Dedifferentiated amniotic fluid mesenchymal stem cell (primary cell): ENCODE measurements around the gene SNED1.

Experiments
- DNase-seq: peaks from one replicate; pipeline ENCODE4 v3.0.0-alpha.2; 2016; ENCODE audit errors: extremely low spot score

SNED1 gene

GRCh38 chr2:241067501-241068135 lies 69.2 kb downstream of the SNED1 start:
- no peak for DNase-seq

DNA sequence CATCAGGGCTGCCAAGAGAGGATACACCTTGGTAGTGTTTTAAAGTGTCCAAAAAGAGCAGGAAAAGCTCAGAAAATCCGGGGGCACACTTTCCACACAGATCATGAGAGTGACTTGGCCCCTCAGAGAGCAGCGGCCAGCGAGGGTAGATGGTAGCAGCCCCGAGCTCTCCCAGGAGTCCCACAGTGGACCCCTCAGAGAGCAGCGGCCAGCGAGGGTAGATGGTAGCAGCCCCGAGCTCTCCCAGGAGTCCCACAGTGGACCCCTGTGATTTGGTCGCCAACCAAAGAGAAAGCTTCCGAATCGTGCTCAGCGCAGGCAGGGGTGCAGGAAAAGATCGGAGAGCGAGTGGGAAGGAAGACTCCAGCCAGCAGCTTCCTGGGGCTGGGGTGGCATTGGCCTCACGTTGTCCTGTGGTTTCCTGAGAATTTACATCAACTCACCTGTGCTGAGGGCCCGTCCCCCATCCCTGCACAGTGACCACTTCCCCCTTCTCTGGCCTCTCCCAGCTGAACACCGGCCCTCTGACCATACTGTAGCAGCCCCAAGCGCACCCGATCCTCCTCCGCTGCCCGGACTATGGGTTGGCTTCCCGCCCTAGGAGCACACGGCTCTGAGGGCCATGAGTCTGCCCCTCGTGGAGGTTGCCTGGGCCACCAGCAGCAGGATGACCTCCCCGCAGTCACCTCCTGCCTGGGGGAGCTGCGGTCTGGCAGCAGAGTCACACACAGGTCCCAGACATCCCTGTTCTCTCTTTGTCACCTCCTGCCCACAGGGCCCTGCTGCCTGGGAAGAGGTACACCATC lies 69.9 kb downstream of the SNED1 start:
- DNase-seq = no peak

DNA sequence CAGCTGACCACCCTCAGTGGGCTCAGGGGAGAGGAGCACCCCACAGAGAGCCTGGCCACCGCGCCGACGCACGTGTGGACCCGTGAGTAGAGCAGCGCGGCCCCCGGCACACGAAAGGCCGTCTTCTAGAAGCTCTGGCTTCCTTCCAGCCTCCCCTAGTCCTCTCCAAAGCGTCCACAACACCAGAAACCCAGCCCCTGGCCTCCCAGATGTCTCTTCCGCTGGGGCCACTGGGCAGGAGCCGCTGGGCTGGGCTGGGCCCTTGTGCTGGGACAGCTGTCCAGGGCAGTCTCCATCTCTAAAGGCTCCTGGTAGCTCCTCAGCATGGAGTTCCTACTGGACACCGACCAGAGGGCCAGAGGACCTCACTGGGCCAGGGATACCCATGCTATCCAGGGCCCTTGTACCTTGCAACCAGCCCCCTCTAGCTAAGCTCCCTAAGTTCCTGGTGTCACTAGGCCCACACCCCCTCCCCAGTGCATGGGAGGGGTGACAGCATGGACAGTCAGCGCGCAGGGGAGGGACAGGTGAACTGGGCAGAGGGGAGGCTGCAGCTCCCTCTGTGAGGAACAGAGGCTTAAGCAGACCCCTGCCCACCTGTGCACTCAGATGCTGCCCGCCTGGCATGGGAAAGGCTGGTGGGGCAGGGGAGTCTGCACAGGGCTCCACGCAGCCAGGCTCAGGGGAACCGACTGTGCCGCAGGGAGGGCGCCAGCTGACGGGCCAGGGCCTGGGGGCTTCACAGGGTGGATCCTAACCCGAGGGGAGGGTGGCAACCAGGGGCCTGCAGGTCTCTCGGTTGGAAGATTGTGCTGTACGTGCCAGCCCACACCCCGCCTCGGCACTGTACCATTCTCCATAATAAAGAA lies 70.8 kb downstream of the SNED1 start:
- no peak for DNase-seq

DNA sequence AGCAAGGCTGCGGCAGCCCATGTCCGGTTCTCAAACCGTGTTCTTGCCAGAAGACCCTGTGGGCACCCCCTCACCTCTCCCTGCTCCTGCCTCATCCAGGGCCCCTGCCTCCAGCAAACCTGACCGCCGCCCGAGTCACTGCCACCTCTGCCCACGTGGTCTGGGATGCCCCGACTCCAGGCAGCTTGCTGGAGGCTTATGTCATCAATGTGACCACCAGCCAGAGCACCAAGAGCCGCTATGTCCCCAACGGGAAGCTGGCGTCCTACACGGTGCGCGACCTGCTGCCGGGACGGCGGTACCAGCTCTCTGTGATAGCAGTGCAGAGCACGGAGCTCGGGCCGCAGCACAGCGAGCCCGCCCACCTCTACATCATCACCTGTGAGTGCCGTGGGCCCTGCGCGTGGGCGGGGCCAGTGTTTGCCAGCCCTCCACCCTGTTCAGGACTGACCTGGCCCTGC lies 71.4 kb downstream of the SNED1 start:
- DNase-seq = no peak

GRCh38 chr2:241070361-241070760 lies 71.9 kb downstream of the SNED1 start:
- no peak for DNase-seq

GRCh38 chr2:241070811-241071676 lies 72.6 kb downstream of the SNED1 start:
- DNase-seq = no peak

- DNase-seq = no peak
Measured at GRCh38 chr2:241071677-241072111, 73.3 kb downstream of the SNED1 start.

DNA sequence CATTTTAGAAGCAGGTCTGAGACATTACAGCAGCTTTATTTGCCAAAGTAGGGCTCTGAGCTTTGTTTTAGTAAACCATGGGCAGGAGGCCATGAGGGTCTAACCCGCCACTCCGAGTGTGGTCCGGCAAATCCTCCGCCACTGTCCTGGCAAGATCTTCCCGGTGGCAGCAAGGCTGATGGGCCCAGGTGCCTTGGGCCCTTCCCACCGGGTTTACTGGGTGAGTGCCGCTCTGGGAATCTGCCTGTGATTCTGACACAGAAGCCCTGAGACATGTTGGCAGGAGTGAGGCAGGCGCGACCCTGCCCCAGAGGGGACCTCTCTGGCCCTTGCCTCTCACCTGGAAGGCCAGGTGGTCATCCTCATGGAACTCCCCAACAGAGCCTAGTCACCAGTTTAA lies 73.7 kb downstream of the SNED1 start:
- DNase-seq = no peak

DNA sequence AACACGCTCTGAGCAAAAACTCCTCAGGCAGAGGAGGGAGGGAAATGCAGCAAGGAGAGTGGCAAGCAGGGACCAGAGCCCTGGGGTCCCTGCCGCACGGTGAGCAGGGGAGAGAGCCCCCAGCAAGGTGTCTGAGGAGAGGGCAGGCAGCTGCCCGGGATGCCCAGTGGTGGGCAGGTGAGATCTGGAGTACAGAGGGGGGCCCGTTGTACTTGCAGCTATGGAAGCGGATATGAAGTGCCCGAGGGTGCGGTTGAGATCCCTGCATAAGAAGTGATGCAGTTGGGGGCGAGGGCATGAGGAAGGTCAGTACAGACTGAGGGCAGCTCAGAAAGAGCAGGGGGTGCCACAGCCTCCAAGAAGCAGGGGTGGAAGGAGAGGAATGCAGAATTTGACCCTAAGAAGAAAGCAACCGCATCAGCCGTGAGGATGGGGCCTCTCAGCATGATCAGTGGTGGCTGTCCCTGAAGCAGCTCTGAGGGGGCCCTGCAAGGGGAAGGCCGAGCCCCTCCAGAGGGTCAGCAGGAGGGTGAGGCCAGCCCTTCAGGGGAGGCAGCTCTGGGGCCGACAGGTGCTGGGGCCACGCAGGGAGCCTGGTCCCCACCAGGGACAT lies 74.2 kb downstream of the SNED1 start:
- no peak for DNase-seq

- DNase-seq = no peak
Measured at GRCh38 chr2:241073166-241074064, 75.0 kb downstream of the SNED1 start.

DNA sequence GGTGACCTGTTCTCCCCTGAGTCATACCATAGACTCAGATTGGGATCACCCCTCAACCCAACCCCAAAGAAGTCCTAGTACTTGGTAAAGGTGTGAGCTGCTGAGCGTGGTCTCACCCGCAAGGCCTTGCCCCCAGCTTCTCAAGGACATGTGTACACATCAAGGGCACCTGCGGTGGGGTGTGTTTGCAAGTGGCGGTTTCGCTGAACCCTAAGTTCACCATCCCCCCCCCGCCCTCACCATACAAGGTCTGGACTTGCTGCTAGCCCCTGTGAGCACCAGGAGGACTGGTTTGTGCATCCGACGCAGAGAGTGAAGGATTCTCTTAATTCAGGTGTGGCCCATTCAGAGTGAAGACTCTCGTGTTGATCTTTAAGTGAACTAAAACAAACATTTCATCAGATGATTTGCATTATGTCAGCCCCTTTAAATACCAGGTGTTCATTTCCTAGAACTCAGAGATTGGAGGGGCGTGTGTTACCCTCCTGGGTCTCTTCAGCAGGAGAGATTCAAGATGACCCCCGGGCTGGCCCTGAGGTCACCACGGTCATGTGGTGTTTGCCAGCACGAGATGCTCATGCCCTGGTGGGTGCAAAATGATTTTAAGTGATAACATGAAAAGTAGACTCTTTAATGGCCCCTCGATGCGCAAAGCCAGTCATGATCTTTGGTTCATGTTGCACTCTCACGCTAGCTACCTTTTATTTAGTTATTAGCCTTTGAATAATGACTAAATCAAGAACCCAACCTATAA lies 75.8 kb downstream of the SNED1 start:
- no peak for DNase-seq

- no peak for DNase-seq
Measured at GRCh38 chr2:241074901-241075540, 76.6 kb downstream of the SNED1 start.

GRCh38 chr2:241080405-241081189 lies 82.2 kb downstream of the SNED1 start:
- no peak for DNase-seq

DNA sequence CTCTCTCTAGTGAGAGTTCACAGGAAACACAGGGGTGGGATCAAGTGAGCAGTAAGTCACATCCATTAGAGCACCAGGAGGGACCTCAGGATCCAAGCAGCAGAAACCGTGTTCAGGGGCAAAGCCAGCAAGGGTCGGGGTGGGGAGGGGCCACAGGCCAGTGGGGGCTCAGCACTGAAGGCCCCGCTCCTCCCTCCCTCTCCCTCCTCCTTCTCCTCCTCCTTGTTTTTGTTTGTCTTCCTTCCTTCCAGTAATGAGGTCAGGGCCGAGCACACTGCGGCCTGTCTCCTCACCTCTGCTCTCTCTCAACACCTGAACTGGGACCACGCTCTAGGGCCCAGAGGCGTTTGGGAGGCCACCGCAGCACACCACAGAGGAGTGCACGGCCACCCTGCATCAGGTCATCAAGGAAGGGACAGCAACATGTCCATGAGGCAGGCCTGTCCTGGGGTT lies 82.8 kb downstream of the SNED1 start:
- no peak for DNase-seq

GRCh38 chr2:241081643-241082340 lies 83.4 kb downstream of the SNED1 start:
- no peak for DNase-seq

GRCh38 chr2:241082341-241083090 lies 84.1 kb downstream of the SNED1 start:
- no peak for DNase-seq

DNA sequence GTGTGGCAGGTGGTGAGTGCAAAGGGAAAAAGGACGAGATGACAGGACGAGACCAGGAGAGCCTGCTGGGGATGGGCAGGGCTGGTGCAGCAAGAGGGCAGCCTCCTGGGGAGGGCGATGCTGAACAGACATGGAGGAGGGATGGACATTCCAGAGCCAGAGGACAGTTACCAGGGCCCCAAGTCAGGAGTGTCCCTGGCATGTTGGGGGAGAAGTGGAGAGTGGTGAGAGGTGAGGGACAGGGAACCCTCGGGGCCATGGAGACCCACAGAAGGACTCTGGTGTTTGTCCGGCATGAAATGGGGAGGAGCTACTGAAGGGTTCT lies 84.6 kb downstream of the SNED1 start:
- DNase-seq = no peak
